Measurements from ENCODE around the gene UGT2B10. TPM values are rescaled to one million over a fixed set of nuclear protein-coding genes. Genes with fewer than 3 reads are reported as not detected.
"Not testable (repeated sequence)": the region's sequence is repeated elsewhere in the genome, so short reads cannot be mapped to it uniquely, and the experiment has no call there.

Gene UGT2B10
- total and polyA plus RNA-seq, 2 of the 13 experiments (the other 11 are each of a cell fraction or from before 2014, with no cell fraction given), result 107 to 148 TPM

DNA sequence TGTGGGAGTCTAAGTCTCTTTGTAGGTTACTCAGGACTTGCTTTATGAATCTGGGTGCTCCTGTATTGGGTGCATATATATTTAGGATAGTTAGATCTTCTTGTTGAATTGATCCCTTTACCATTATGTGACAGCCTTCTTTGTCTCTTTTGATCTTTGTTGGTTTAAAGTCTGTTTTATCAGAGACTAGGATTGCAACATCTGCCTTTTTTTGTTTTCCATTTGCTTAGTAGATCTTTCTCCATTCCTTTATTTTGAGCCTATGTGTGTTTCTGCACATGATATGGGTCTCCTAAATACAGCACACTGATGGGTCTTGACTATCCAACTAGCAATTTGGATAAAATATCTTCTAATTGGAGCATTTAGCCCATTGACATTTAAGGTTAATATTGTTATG is 44.0 kb upstream of the UGT2B10 start (continued):
- TF ChIP-seq, protein P1, sequence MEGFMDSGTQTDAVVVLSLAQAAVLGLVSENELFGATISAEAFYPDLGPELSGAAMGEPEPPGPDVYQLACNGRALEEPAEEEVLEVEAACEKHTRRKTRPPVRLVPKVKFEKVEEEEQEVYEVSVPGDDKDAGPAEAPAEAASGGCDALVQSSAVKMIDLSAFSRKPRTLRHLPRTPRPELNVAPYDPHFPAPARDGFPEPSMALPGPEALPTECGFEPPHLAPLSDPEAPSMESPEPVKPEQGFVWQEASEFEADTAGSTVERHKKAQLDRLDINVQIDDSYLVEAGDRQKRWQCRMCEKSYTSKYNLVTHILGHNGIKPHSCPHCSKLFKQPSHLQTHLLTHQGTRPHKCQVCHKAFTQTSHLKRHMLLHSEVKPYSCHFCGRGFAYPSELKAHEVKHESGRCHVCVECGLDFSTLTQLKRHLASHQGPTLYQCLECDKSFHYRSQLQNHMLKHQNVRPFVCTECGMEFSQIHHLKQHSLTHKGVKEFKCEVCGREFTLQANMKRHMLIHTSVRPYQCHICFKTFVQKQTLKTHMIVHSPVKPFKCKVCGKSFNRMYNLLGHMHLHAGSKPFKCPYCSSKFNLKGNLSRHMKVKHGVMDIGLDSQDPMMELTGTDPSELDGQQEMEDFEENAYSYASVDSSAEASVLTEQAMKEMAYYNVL (CRISPR knock-in tag; IDR thresholded peaks at IDR 0.05; ENCODE audit: borderline replicate concordance), result peak; percentile 89
- TF ChIP-seq NFKBIZ (CRISPR knock-in tag; IDR thresholded peaks at IDR 0.05), result 0 out of 2 replicates have a peak, but pooled peaks have one; percentile 36
- TF ChIP-seq FOXA1 (IDR thresholded peaks at IDR 0.05), result not testable (repeated sequence)
- 0 out of 2 replicates have a peak, but pooled peaks have one; percentile 32 for TF ChIP-seq FOXA1 (CRISPR knock-in tag; IDR thresholded peaks at IDR 0.05)

DNA sequence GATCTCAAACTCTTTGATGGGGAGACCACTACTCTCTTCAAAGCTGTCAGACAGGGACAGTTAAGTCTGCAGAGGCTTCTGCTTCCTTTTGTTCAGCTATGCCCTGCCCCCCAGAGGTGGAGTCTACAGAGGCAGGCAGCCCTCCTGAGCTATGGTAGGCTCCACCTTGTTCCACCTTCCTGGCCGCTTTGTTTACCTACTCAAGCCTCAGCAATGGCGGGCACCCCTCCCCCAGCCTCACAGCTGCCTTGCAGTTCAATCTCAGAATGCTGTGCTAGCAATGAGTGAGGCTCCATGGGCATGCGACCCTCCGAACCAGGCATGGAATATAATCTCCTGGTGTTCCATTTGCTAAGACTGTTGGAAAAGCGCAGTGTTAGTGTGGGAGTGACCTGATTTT is 42.1 kb upstream of the UGT2B10 start:
- CTCF ChIA-PET (ENCODE audit: low intra/inter-chr PET ratio, low total read pairs), result no interaction called here
- in situ Hi-C loops (cut with HindIII; ENCODE audit: extremely low pct_ligation_motif_present, low pct_unique_long_range_greater_than_20kb), result no loop called here
- no peak for TF ChIP-seq ZNF607 (CRISPR knock-in tag; IDR thresholded peaks at IDR 0.05; ENCODE audit: borderline replicate concordance)
- TF ChIP-seq, protein P2, sequence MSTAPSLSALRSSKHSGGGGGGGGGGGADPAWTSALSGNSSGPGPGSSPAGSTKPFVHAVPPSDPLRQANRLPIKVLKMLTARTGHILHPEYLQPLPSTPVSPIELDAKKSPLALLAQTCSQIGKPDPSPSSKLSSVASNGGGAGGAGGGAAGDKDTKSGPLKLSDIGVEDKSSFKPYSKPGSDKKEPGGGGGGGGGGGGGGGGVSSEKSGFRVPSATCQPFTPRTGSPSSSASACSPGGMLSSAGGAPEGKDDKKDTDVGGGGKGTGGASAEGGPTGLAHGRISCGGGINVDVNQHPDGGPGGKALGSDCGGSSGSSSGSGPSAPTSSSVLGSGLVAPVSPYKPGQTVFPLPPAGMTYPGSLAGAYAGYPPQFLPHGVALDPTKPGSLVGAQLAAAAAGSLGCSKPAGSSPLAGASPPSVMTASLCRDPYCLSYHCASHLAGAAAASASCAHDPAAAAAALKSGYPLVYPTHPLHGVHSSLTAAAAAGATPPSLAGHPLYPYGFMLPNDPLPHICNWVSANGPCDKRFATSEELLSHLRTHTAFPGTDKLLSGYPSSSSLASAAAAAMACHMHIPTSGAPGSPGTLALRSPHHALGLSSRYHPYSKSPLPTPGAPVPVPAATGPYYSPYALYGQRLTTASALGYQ (CRISPR knock-in tag; IDR thresholded peaks at IDR 0.05), result no peak
- TF ChIP-seq NR2F2 (IDR thresholded peaks at IDR 0.05; ENCODE audit: borderline replicate concordance, low read depth), result no peak
- no peak for TF ChIP-seq RARA (CRISPR knock-in tag; IDR thresholded peaks at IDR 0.05)
- TF ChIP-seq, protein P3, sequence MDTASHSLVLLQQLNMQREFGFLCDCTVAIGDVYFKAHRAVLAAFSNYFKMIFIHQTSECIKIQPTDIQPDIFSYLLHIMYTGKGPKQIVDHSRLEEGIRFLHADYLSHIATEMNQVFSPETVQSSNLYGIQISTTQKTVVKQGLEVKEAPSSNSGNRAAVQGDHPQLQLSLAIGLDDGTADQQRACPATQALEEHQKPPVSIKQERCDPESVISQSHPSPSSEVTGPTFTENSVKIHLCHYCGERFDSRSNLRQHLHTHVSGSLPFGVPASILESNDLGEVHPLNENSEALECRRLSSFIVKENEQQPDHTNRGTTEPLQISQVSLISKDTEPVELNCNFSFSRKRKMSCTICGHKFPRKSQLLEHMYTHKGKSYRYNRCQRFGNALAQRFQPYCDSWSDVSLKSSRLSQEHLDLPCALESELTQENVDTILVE (CRISPR knock-in tag; IDR thresholded peaks at IDR 0.05), result no peak
- TF ChIP-seq, protein P4, sequence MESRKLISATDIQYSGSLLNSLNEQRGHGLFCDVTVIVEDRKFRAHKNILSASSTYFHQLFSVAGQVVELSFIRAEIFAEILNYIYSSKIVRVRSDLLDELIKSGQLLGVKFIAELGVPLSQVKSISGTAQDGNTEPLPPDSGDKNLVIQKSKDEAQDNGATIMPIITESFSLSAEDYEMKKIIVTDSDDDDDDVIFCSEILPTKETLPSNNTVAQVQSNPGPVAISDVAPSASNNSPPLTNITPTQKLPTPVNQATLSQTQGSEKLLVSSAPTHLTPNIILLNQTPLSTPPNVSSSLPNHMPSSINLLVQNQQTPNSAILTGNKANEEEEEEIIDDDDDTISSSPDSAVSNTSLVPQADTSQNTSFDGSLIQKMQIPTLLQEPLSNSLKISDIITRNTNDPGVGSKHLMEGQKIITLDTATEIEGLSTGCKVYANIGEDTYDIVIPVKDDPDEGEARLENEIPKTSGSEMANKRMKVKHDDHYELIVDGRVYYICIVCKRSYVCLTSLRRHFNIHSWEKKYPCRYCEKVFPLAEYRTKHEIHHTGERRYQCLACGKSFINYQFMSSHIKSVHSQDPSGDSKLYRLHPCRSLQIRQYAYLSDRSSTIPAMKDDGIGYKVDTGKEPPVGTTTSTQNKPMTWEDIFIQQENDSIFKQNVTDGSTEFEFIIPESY (CRISPR knock-in tag; IDR thresholded peaks at IDR 0.05), result peak; percentile 82
- TF ChIP-seq, protein P5, sequence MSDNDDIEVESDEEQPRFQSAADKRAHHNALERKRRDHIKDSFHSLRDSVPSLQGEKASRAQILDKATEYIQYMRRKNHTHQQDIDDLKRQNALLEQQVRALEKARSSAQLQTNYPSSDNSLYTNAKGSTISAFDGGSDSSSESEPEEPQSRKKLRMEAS (IDR thresholded peaks at IDR 0.05), result no peak
- TF ChIP-seq ZNF235 (CRISPR knock-in tag; IDR thresholded peaks at IDR 0.05; ENCODE audit: borderline replicate concordance), result no peak
- TF ChIP-seq ADNP (CRISPR knock-in tag; IDR thresholded peaks at IDR 0.05), result no peak

More for the DNA sequence above, 42.1 kb upstream of the UGT2B10 start:
- Histone ChIP-seq H3K9ac (ENCODE audit: insufficient read depth, low read depth, low read length) (no peak overlapping the region), H2AFZ (ENCODE audit: low read length) (no peak overlapping the region), H3K79me2 (ENCODE audit: insufficient read depth, low read length) (no peaks in the 10 kb centered on the region), H3K4me3 (replicated peaks in 1 of 3; ENCODE audit: insufficient read depth in 1 of 3, low read depth in 2 of 3, low read length in 3 of 3) (no peak overlapping the region), H3K36me3 (replicated peaks in 1 of 2; ENCODE audit: control insufficient read depth in 1 of 2, insufficient read depth in 2 of 2, low read length in 2 of 2) (no peaks in the 10 kb centered on the region), H4K20me1 (ENCODE audit: insufficient read depth, low read length) (no peaks in the 10 kb centered on the region), H3K27ac (ENCODE audit: extremely low read length, insufficient read depth, low read length) (no peak overlapping the region), H3K4me2 (ENCODE audit: low read depth, low read length) (no peak overlapping the region), H3K4me1 (ENCODE audit: insufficient read depth, low read length) (peaks cover 25% of the 10 kb centered on the region), H3K9me3 (ENCODE audit: low read length) (0 out of 2 replicates have a peak, but pooled peaks cover 6% of the 10 kb centered on the region), H3K27me3 (ENCODE audit: control insufficient read depth in 1 of 2, insufficient read depth in 2 of 2, low read length in 2 of 2) (no peaks in the 10 kb centered on the region)
- BruUV-seq (replicated peaks), result no TSS peak
- FAIRE-seq (no peak), ATAC-seq (no peak), DNase-seq (ENCODE audit: low spot score) (no peak)
- intact Hi-C loops (cut with micrococcal nuclease; ENCODE audit: unreplicated experiment), result no loop called here
- 80% methylated on average over 5 of the region's 5 CpGs for WGBS (ENCODE audit: low lambda C conversion rate)
- POLR2A ChIA-PET, result interaction anchor here (1.2 kb wide), 1 partner anchor 41 kb away, joined by 4 read pairs; no protein-coding TSS in a partner anchor
